ENCODE results near the gene RAMP2. TPM values are rescaled to one million over a fixed set of nuclear protein-coding genes. Genes with fewer than 3 reads are reported as not detected.
"Not testable (repeated sequence)": the region's sequence is repeated elsewhere in the genome, so short reads cannot be mapped to it uniquely, and the experiment has no call there.

The RAMP2 gene
- total RNA-seq, 1 donor from 2014 or later, result 8.3 TPM

- no peak for TF ChIP-seq CTCF (conservative IDR thresholded peaks at IDR 0.05)
- Mint-ChIP-seq H3K36me3 (no peaks in the 10 kb centered on the region), H3K27me3 (peaks cover 54% of the 10 kb centered on the region), H3K27ac (no peak overlapping the region), H3K9me3 (no peaks in the 10 kb centered on the region), H3K4me3 (peak overlapping the region; percentile 76), H3K4me1 (ENCODE audit: unreplicated experiment) (peaks cover 12% of the 10 kb centered on the region)
- DNase-seq (ENCODE audit: extremely low spot score, unreplicated experiment), result no peak
Measured at GRCh38 chr17:42761638-42762037, 611 bp downstream of the RAMP2 start.

- Mint-ChIP-seq H3K4me1 (ENCODE audit: unreplicated experiment) (peaks cover 12% of the 10 kb centered on the region), H3K9me3 (no peaks in the 10 kb centered on the region), H3K27ac (no peak overlapping the region), H3K4me3 (no peak overlapping the region), H3K36me3 (no peaks in the 10 kb centered on the region), H3K27me3 (peaks cover 32% of the 10 kb centered on the region)
- DNase-seq (ENCODE audit: extremely low spot score, unreplicated experiment), result no peak
- TF ChIP-seq CTCF (conservative IDR thresholded peaks at IDR 0.05), result no peak
Measured at GRCh38 chr17:42766124-42766523, 5.1 kb downstream of the RAMP2 start.

GRCh38 chr17:42767512-42767911 is 6.5 kb downstream of the RAMP2 start:
- no peaks in the 10 kb centered on the region for H3K9me3 Mint-ChIP-seq
- no peak overlapping the region for H3K27ac Mint-ChIP-seq
- no peak for DNase-seq (ENCODE audit: extremely low spot score, unreplicated experiment)

GRCh38 chr17:42768006-42768405 is 7.0 kb downstream of the RAMP2 start:
- DNase-seq (ENCODE audit: extremely low spot score, unreplicated experiment); H3K9me3 Mint-ChIP-seq; H3K36me3 Mint-ChIP-seq; H3K27ac Mint-ChIP-seq; H3K4me3 Mint-ChIP-seq: not testable (repeated sequence)
- H3K27me3 Mint-ChIP-seq, result peaks cover 17% of the 10 kb centered on the region
- H3K4me1 Mint-ChIP-seq (ENCODE audit: unreplicated experiment), result peaks cover 11% of the 10 kb centered on the region

More at GRCh38 chr17:42767512-42767911, 6.5 kb downstream of the RAMP2 start:
- TF ChIP-seq CTCF (conservative IDR thresholded peaks at IDR 0.05), result no peak
- no peaks in the 10 kb centered on the region for H3K36me3 Mint-ChIP-seq
- peaks cover 22% of the 10 kb centered on the region for H3K27me3 Mint-ChIP-seq
- peaks cover 12% of the 10 kb centered on the region for H3K4me1 Mint-ChIP-seq (ENCODE audit: unreplicated experiment)
- no peak overlapping the region for H3K4me3 Mint-ChIP-seq

GRCh38 chr17:42769964-42770363 is 8.9 kb downstream of the RAMP2 start:
- not testable (repeated sequence) for H3K9me3 Mint-ChIP-seq; H3K27ac Mint-ChIP-seq; DNase-seq (ENCODE audit: extremely low spot score, unreplicated experiment); H3K36me3 Mint-ChIP-seq; H3K4me3 Mint-ChIP-seq
- Mint-ChIP-seq H3K27me3 (peaks cover 12% of the 10 kb centered on the region), H3K4me1 (ENCODE audit: unreplicated experiment) (peaks cover 20% of the 10 kb centered on the region)

GRCh38 chr17:42772945-42773289 is 11.9 kb downstream of the RAMP2 start:
- Mint-ChIP-seq H3K27me3 (peaks cover 2% of the 10 kb centered on the region), H3K36me3 (no peaks in the 10 kb centered on the region), H3K4me1 (ENCODE audit: unreplicated experiment) (peaks cover 20% of the 10 kb centered on the region), H3K27ac (peak overlapping the region; percentile 97), H3K4me3 (peak overlapping the region; percentile 99), H3K9me3 (no peaks in the 10 kb centered on the region)
- DNase-seq (ENCODE audit: extremely low spot score, unreplicated experiment), result no peak
- TF ChIP-seq CTCF (conservative IDR thresholded peaks at IDR 0.05), result no peak
